Body of pancreas (tissue), 4 donors: Measurements from ENCODE around the gene CCDC86.

ENCODE experiments used
- POLR2A ChIP-seq, 3 donors: fragments of 450-650 bp; IDR thresholded peaks; one replicate each; pipeline ENCODE4 v1.6.1; 2016; ENCODE audit warnings: antibody characterized with exemption in 3 of 3, mild to moderate bottlenecking in 2 of 3
- TF ChIP-seq, protein P1 (sequence below), 7 experiments: fragments of 450-650 bp in 4 of 7; fragments of 200-600 bp in 3 of 7; sonication (generic) in 3 of 7; IDR thresholded peaks; one replicate each; pipeline ENCODE4 v1.5.1; 2016 to 2019; ENCODE audit warnings: antibody characterized with exemption in 7 of 7

DNA sequence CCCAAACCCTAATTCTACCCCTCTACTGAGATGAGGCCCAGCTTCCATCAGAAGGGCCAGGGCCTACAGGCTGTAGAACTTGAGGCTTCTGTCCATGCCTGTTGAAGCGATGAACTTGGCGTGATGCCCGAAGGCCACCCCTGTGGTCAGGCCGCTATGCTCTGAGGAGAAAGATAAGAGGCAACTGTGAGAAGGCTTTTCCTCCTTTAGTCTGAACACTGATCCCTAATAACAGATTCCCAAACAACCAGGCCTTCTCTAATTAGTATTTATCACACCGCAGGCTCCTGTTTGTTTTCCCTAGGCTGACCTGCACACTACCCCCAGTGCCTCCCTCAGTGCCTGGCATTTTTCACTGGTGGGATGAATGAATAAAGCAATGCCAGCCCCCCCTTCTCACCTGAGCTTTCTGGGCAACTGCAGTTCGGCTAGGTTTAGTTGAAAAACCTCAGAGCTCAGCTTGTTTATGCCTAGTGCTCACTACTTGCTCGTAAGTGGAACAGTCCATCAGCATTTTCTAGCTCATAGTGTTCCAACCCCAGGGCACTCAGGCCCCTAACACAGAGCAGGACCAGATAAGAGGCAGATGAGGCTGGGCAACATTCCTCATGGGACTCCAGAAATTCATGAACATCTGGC is 49.3 kb downstream of the CCDC86 start:
- no peak for TF ChIP-seq POLR2A (IDR thresholded peaks at IDR 0.05)
- TF ChIP-seq, protein P1, sequence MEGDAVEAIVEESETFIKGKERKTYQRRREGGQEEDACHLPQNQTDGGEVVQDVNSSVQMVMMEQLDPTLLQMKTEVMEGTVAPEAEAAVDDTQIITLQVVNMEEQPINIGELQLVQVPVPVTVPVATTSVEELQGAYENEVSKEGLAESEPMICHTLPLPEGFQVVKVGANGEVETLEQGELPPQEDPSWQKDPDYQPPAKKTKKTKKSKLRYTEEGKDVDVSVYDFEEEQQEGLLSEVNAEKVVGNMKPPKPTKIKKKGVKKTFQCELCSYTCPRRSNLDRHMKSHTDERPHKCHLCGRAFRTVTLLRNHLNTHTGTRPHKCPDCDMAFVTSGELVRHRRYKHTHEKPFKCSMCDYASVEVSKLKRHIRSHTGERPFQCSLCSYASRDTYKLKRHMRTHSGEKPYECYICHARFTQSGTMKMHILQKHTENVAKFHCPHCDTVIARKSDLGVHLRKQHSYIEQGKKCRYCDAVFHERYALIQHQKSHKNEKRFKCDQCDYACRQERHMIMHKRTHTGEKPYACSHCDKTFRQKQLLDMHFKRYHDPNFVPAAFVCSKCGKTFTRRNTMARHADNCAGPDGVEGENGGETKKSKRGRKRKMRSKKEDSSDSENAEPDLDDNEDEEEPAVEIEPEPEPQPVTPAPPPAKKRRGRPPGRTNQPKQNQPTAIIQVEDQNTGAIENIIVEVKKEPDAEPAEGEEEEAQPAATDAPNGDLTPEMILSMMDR (IDR thresholded peaks at IDR 0.05), result no peak
